Right ventricle myocardium superior (tissue), 1 donor: ENCODE measurements around the gene FAM3C. TPM values are rescaled to one million over a fixed set of nuclear protein-coding genes. Genes with fewer than 3 reads are reported as not detected.

Source experiments
- ATAC-seq: fragments of 200-7000 bp; cut with Tn5 transposase; one replicate; pipeline ENCODE4 v1.9.1; 2020; ENCODE audit warnings: mild to moderate bottlenecking; ENCODE audit not compliant: poor library complexity
- DNase-seq: peaks from one replicate; pipeline ENCODE4 v3.0.0-alpha.2; 2020
- intact Hi-C: fragments of 100-400 bp; cut with DNase I; formaldehyde crosslinking; loops from one replicate; pipeline ENCODE4 v1.11.2; 2022
- total RNA-seq: library from RNA; stranded (reverse); fragmentation: NEBNext Ultra II Directional; extraction: Animal tissue kit (Norgen Biotek cat#: 25700); gene quantifications from one replicate; pipeline ENCODE4 v1.2.1, GENCODE V29; 2021
- donor health status: DM: no; HTN: yes; CAD: no; lungs with severe emphysema.

FAM3C gene
- total RNA-seq, 1 donor from 2014 or later = 36.5 TPM

DNA sequence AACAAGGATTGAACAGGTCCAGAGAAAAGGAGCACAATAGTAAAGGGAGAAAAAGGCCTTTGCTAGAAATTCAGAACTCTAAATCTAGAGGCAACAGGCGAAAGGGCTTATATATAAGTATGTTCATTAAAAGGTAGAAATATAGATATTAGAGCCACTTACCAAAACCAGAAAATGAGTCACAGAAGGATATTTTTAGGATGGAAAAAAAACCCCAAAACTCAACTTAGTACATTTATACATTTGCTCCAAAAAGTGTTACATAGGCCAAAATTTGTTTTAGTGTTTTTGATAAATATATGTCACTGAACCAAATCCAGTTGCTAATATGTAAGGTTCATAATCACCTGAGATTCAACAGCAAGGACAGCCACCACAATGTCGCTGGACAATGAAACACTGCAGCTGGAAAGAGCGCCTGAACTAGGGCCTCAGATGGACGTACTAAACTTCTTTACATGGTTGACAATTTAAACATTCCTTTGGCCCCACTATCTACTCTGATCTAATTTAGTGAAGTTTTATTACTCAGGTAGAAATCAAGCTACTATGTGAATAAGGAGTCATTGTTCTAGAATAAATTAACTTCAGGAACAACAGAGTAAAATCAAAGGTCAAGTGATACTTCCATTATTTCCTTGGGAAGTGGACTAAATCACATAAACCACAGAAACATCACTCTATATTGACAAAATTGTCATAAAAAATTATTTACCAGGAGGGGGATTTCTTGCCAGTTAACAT, 10.9 kb downstream of the FAM3C start:
- intact Hi-C loops = no loop called here
- no peak for ATAC-seq
- no peak for DNase-seq

DNA sequence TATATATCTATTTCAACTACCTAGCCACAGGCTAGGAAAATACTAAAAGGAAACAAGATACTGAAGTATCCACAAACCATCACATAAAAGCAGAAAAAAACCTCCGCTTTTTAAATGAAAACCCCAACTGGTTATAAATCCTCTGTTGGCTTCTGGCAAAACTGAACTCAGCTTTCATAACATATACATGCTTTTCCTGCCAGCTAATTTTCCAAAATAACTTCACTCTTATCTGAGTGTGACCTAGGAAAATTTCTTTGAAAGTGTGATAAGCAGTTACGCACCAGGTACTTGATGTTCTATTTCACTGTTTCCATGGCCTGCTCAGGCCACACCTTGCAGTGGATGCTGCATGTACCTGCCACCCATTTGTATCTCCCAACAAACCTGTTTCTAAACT, 11.8 kb downstream of the FAM3C start:
- no peak for DNase-seq
- ATAC-seq = peak; percentile 81
- intact Hi-C loops = no loop called here

DNA sequence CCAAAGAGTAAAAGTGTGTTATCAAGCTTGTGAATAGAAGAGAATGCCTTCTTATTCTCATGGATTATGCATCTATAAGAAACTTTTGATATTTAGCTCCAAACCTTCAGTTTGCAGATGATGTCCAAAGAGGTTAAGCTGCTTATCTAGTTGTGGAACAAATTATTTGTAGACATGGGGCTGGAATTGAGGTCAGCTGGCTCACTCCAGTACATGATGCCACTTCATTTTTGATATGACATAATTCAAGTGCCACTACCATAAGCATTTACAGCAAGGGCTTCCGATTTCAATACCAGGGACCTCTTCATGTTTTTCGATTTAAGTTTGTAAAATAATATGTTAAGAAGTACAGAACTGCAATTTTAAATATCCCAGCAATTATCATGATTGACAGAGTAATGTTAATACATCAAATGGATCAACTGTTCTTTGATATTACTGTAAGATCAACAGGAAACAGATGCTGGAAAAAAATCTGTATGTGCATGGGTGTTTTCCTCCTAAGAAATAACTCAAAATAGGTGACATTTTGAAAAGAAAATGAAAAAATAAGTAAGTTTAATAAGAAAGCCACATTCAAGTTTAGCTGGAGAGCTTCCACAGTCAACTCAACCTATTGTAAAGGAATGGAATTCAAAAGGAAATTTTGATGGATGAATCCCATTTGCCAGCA, 12.7 kb downstream of the FAM3C start:
- ATAC-seq (peak; percentile 70), DNase-seq (no peak)
- intact Hi-C loops = no loop called here

DNA sequence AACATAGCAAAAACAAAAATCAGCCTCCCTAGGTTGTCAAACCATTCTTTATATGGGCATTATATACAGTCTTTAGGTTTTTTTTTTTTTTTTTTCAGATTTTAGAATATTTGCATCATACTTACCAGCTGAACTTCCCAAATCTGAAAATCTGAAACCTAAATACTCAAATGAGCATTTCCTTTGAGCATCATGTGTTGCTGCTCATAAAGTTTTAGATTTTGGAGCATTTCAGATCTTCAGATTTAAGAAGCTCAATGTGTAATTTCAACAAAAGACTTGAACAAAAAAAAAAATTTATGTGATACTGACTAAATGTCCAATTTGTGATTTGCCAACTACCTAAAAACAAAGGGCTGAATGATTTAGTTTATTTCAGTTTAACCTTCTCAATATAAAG, 13.6 kb downstream of the FAM3C start:
- intact Hi-C loops = no loop called here
- ATAC-seq (no peak), DNase-seq (no peak)

DNA sequence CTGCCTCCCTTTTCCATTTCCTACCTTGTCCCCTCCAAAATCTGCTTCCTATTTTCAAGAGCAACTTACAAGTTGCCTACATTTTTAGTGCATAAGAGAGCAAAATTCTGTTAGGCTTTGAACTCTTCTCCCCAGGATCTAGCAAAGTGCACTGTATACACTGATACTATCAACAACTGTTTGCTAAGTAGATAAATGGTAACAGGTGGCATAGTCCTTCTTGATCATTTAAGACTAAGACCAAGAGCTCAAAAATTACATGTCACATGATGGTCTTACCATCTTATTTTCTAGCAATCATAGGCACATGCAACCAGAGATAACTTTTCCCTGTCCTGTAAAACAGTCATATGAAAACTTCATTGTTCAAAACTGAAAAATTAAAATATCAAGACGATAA, 16.2 kb downstream of the FAM3C start:
- ATAC-seq = no peak
- no peak for DNase-seq
- intact Hi-C loops = no loop called here

DNA sequence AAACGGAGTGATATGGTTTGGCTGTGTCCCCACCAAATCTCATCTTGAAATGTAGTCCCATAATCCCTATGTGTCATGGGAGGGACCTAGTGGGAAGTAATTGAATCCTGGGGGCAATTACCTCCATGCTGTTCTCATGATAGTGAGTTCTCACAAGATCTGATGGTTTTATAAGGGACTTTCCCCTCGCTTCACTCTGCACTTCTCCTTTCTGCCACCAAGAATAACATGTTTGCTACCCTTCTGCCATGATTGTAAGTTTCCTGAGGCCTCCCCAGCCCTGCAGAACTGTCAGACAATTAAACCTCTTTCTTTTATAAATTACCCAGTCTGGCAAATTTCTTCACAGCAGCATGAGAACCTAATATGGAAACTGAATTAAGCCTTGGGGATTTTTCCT, 19.1 kb downstream of the FAM3C start:
- ATAC-seq (no peak), DNase-seq (no peak)
- intact Hi-C loops = no loop called here

DNA sequence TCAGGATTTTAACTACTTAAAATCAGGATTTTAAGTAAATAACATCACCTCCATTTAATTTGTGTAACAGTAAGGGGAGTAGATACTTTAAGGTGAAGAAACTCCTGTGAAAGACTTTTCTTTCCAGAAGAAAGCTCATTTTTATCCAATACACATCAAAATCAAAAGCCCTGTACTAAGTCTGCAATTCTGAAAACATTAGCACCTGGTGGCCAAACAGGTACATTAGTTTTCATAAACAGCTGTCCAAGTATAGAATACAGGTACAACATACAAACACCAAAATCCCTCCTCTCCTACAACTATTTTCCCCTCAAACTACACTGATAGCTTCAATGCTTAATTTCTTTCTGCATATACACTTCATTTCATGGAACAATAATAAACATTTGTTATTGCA, 22.9 kb downstream of the FAM3C start:
- no peak for ATAC-seq
- intact Hi-C loops = no loop called here

DNA sequence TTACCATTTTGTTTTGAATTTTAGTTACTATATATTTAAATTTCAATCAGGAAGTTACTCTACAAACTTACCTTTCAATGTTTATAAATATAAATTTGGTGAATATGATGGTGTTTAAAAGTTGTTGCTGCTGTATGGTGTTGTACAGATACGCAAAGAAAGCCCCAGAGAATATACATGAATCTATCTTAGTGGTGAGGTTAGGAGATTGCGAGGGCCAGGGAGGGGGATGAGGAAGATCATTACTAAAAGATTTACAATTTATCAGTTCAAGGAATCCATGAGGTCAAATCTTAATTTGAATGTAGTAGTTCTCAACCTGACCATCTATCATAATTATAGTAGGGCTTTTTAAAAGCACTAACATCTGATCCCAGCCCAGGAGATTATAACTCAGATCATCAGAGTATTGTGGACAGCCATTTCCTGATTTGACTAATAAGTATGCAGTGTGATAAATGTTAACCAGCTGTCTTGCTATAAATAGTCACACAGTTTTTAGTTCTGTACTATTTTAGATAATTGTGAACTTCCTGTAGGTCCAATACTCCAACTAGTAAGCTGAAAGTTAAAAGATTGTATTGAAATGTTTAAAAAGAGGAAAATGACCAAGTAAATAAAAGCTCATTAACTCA, 23.6 kb downstream of the FAM3C start:
- DNase-seq (no peak), ATAC-seq (peak; percentile 71)
- intact Hi-C loops = no loop called here

More for the DNA sequence above, 22.9 kb downstream of the FAM3C start:
- no peak for DNase-seq

DNA sequence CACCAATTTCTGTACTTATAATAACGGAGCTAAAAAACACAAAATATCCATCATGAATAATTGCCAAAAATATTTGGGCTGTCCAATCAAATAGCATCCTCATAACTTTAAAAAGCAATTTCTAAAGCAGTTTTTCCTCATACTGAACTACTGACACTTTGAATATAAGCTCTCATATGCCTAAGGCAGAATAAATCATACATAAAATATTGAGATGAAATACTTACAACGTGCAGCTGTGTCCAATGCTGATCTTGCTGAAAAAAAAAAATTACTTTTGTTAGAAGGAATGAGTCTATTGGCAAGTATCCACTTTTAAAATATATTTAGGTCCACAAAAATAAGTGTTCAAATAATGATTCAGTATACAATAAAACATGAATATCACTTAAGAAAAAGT, 24.2 kb downstream of the FAM3C start:
- intact Hi-C loops = no loop called here
- no peak for ATAC-seq
- DNase-seq = no peak

DNA sequence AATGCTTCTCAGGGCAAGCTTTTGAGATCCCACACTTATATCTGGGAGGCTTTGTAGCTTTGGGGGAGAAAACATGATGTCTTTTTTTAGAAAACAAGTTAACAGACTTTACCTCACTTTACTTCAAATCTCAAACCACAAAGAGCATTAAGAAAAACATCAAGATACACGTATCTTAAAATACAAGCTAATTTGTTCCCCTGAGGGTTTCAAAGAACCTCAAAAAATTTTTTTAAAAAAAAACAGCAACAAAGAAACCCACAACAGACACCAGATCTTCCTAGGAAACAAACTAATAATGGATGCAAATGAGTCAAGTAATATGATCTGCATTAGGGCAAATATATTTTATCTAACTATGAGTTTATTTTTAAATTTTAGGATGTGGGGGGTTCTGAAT, 24.7 kb downstream of the FAM3C start:
- DNase-seq (no peak), ATAC-seq (no peak)
- intact Hi-C loops = no loop called here

DNA sequence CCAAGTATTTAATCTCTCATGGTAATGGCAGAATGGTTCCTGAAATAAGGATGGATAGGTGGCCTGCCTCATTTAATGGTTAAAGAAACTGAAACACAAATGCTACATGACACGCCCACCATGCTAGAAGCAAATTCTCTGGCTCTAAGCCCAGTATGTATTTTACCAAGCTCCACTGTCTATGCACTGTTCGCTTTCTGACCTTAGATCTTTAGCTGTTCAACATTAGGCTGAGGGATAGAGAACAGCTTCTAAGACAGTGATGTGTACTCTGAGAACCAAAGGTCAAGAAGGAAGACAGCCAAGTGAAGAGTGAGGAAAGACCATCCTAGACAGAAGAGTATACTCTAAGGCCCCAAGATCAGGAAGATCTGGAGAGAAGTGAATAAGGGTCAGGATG, 26.6 kb downstream of the FAM3C start:
- DNase-seq (no peak), ATAC-seq (peak; percentile 27)
- intact Hi-C loops = no loop called here

DNA sequence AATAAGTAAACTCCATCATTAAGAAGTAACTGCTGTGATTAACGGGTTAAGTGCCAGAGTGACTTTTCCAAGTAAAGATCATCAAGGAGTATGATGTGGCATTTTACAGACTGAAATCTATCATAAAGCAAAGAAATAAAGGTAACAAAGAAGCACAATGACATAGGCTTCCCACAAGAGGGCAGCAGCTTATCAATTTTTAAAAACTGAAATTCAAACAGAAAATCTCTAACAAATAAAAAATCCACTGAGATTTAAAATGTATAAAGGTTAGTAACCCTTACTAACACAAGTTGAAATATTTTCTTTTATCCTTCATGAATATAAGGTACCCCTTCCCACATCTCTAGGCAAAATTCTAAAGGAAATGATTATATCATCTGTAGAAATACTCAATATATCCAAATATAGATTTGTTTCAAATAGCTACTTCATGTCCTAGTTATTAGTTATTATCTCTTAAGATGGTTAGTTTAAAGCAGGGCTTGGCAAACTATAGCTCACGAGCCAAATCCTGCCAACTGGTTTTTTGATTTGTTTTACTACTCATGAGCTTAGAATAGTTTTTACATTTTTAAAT, 29.2 kb downstream of the FAM3C start:
- DNase-seq (no peak), ATAC-seq (no peak)
- intact Hi-C loops = loop anchor here (2.0 kb wide), 1 partner anchor 180 kb away; no protein-coding TSS in a partner anchor

DNA sequence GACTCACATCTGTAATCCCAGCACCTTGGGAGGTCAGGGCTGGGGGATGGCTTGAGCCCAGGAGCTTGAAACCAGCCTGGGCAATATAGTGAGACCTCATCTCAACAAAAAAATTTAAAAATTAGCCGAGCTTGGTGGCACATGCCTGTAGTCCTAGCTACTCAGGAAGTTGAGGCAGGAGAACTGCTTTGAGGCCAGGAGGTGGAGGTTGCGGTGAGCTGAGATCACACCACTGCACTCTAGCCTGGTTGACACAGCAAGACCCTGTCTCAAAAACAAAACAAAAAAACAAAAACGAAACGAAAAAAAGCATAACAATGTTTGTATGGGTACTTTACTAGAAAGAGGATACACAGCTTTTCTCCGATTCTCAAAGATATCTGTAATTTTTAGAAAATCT, 35.5 kb downstream of the FAM3C start:
- DNase-seq (no peak), ATAC-seq (no peak)
- intact Hi-C loops = no loop called here

DNA sequence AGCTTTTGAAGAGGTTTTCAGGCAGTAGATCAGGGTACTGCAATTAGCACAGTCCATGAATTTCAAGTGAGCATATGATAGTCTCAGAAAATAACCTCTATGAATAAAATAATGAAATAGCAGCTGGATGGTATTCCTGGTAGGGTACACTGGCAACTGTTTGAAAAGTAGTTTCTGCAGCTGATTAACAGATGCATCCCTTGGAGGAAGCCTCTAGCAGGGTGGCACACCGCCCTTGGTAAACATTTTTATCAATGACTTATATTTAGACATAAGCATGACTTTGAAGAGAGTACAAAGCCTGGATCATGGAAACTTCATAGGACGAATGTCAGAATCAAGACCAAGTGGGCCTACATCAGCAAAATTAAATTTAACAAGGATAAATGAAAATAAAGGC, 40.5 kb downstream of the FAM3C start:
- intact Hi-C loops = no loop called here
- ATAC-seq (no peak), DNase-seq (no peak)

DNA sequence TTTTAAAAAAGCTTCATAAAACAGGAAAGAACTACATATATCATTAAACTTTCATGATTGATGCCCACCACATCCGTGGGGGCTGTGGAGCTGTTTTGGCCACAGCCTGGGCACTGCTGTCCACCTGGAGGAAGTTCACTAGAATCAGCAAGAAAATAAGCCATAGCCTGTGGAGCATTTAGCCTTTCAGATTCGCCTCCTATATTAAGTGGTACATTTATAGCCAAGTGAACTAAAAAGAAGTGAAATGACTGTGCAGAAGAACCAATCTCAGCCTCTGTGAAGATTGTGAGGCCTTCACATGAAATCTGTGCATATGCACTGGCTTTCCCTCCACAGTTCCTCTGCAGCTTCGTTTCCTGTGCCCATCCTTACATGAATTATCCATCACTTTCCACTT, 43.8 kb downstream of the FAM3C start:
- ATAC-seq (no peak), DNase-seq (no peak)
- intact Hi-C loops = no loop called here

DNA sequence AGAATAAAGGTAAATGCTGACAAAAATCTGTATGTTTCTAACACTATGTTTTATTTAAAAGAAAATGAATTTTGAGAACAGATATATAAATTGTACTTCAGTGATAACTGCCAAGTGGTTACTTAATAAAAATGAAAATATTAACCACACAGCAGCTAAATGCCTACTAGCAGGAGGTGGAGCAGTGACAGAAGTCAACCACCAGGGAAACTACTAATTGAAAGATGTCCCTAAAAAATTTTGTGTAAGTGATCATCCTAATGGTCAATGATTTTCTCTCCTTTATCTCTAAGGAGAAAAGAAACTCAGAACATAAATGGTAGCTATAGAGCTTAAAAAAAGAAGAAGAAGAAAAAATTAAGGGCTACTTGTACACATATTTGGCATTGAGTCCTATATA, 44.4 kb downstream of the FAM3C start:
- DNase-seq = no peak
- intact Hi-C loops = no loop called here
- ATAC-seq = no peak

DNA sequence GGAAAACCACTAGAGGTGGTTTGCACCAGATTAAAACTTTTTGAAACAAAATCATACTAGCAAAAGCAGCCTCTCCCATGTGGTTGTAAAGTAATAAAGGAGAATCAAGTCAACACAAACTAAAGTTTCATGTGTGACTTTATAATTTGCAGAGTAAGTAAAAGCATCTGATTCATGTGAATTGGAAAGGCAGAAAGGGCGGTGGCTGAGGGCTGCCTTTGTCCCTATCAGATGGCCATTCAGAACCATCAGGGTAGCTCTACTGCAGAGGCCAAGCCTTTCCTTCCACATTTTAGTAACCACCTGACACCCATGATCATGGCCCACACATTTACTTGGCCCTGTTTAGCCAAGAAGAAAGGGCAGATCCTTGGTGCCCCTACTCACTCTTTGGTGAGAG, 51.6 kb downstream of the FAM3C start:
- intact Hi-C loops = no loop called here
- ATAC-seq (no peak), DNase-seq (no peak)

DNA sequence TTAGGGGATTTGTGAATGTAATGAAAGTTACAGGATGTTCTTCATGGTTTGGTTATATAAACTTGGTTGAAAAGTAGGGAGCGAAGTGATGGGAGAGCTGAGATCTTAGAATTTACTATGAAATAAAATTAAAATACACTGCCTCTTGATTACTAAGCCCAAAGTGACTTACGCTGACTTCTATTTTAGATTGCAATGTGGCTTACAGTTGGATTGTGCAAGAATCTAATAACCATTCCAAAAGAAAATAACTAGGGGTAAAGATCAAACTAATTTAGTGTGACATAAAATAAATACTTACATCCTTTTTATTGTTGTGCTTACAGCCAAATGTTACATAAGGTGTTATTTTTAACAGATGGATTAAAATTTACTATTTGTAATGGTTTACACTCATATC, 52.0 kb downstream of the FAM3C start:
- intact Hi-C loops = no loop called here
- DNase-seq = no peak
- ATAC-seq = no peak

DNA sequence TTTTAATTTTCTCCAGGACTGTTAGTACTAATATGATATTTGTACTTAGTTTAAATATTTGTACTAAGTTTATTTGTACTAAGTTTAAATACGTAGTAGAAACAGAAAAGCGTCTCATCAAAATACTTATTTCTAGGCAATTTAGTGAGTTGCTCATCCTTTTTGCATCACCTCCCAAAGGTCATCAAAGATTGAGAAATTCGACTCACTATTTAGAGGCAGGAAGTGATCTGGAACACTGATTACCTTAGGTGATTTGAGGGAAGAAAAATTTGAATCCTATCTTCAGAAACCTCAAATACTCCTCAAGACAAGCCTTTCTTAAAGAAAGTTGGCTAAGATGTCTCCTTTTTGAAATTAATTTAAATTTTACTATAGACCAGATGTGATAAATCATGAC, 52.8 kb downstream of the FAM3C start:
- intact Hi-C loops = no loop called here
- ATAC-seq (no peak), DNase-seq (no peak)

DNA sequence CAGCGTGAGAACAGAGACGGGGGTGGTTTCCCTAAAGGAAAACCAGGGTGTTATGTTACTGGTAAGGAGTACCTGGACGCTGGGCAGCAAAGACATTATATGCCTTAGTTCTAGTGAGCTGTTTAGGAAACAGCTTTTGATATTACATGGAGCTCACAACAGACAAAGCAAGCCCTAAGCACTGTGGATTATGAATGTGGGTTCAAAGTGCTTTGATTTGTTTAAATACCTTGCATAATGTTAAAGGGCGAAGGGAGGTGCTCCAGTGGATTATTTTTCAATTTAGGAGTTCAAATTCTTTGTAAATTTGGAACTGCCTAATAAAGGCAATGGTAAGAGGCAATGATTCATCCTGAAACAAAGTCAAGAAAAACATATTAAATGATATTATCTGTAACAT, 53.5 kb downstream of the FAM3C start:
- no peak for ATAC-seq

More for the DNA sequence above, 53.5 kb downstream of the FAM3C start:
- intact Hi-C loops = no loop called here
- no peak for DNase-seq
